ENCODE measurements around the gene EEF1AKMT4. TPM values are rescaled to one million over a fixed set of nuclear protein-coding genes. Genes with fewer than 3 reads are reported as not detected.

The EEF1AKMT4 gene
- total RNA-seq, 1 experiment from 2014 or later: 8.1 TPM

GRCh38 chr3:184233127-184233843, 16.2 kb upstream of the EEF1AKMT4 start:
- H3K79me2 ChIP-seq (ENCODE audit: insufficient read depth, low read length): no peaks in the 10 kb centered on the region
- H2BK120ac ChIP-seq (ENCODE audit: low read depth, low read length, poor library complexity, severe bottlenecking): no peak overlapping the region
- H3K27me3 Mint-ChIP-seq (ENCODE audit: low read depth): peaks cover 50% of the 10 kb centered on the region
- H3K9me3 ChIP-seq (ENCODE audit: control insufficient read depth, low read depth, low read length): no peaks in the 10 kb centered on the region
- WGBS (ENCODE audit: extremely low coverage, insufficient read length, low lambda C conversion rate): no CpG with 5 or more reads among the region's 23 CpGs
- no peaks in the 10 kb centered on the region for H3K4me1 ChIP-seq (ENCODE audit: insufficient read depth, low read length)
- H3K27ac Mint-ChIP-seq: no peak overlapping the region
- no peak overlapping the region for H3K23ac ChIP-seq (ENCODE audit: insufficient read length, low read depth, low read length)
- no peak overlapping the region for H3K56ac ChIP-seq (ENCODE audit: insufficient read length, low read depth, low read length)
- no peak for TF ChIP-seq CTCF (conservative IDR thresholded peaks at IDR 0.05)
- H4K91ac ChIP-seq (ENCODE audit: insufficient read length, low read depth, low read length): no peak overlapping the region
- H3K27ac ChIP-seq (ENCODE audit: insufficient read length, low read depth, low read length): no peak overlapping the region
- no peak overlapping the region for H2AFZ ChIP-seq (ENCODE audit: low read length)
- H3T11ph ChIP-seq (ENCODE audit: low read length): no peak overlapping the region
- H3K4me2 ChIP-seq (ENCODE audit: insufficient read depth, insufficient read length, low read length): no peak overlapping the region
- H4K5ac ChIP-seq (ENCODE audit: insufficient read length, low read depth, low read length): no peak overlapping the region
- no peaks in the 10 kb centered on the region for H3K9me3 Mint-ChIP-seq
- H3K36me3 Mint-ChIP-seq (ENCODE audit: insufficient read depth in 1 of 3, low read depth in 3 of 3): no peaks in the 10 kb centered on the region; a peak in 1 of 7 replicates
- DNase-seq: no peak
- H2AK5ac ChIP-seq (ENCODE audit: insufficient read length, low read length): no peak overlapping the region
- H2BK15ac ChIP-seq (ENCODE audit: low read depth, low read length): no peak overlapping the region
- H2BK5ac ChIP-seq (ENCODE audit: insufficient read length, low read length): no peak overlapping the region
- no peak overlapping the region for H3K18ac ChIP-seq (ENCODE audit: insufficient read length, low read depth, low read length)
- no peak overlapping the region for H3K4me3 Mint-ChIP-seq
- H3K9ac ChIP-seq (ENCODE audit: extremely low read depth, insufficient read length, low read length): no peak overlapping the region
- peaks cover 32% of the 10 kb centered on the region for H3K27me3 ChIP-seq (ENCODE audit: insufficient read depth, low read length)
- H3K79me1 ChIP-seq (ENCODE audit: insufficient read depth, low read depth, low read length, poor library complexity, severe bottlenecking): no peaks in the 10 kb centered on the region
- H3K4ac ChIP-seq (ENCODE audit: low read depth, low read length): no peak overlapping the region
- peaks cover 2 to 10% of the 10 kb centered on the region in 2 experiments for H3K4me1 Mint-ChIP-seq
- H3K23me2 ChIP-seq (ENCODE audit: insufficient read length, low read depth, low read length, poor library complexity, severe bottlenecking): peaks cover 15% of the 10 kb centered on the region
- no peak overlapping the region for H2BK20ac ChIP-seq (ENCODE audit: low read depth, low read length, poor library complexity, severe bottlenecking)
- H4K20me1 ChIP-seq (ENCODE audit: control insufficient read depth, insufficient read depth, insufficient read length): no peaks in the 10 kb centered on the region
- no peak overlapping the region for H3K14ac ChIP-seq (ENCODE audit: insufficient read depth, low read length)
- no peak overlapping the region for H2BK12ac ChIP-seq (ENCODE audit: insufficient read length, low read depth, low read length)
- no peak overlapping the region for H4K8ac ChIP-seq (replicated peaks; ENCODE audit: insufficient read length, low read depth, low read length)
